HT-29 (cell line): ENCODE measurements around the gene ESR1. TPM values are rescaled to one million over a fixed set of nuclear protein-coding genes. Genes with fewer than 3 reads are reported as not detected.
A peak's percentile ranks its signal among the peaks of the same experiment; 100 is the strongest.

Experiments used
- DNase-seq: peaks from one replicate; pipeline ENCODE4 v3.0.0-alpha.2; 2015; ENCODE audit warnings: low spot score
- total RNA-seq: library from RNA; depleted of rRNA; stranded (reverse); fragments of >200 nt; shearing (Covaris generic); gene quantifications from 2 replicates; pipeline ENCODE4 v1.2.3, GENCODE V29; 2014

Gene ESR1
- total RNA-seq, 1 experiment from 2014 or later = not detected

DNA sequence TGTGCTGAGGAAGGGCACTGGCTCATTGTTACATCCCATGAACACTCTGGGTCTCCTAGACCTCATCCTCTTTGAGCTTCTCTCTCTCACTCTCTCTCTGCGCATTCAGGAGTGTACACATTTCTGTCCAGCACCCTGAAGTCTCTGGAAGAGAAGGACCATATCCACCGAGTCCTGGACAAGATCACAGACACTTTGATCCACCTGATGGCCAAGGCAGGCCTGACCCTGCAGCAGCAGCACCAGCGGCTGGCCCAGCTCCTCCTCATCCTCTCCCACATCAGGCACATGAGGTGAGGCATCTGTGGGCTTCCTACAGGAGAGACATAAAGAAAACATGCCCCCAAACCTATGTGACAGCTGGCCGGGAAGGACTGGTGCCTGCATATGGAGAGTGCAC lies 286.8 kb downstream of the ESR1 start:
- DNase-seq = no peak

DNA sequence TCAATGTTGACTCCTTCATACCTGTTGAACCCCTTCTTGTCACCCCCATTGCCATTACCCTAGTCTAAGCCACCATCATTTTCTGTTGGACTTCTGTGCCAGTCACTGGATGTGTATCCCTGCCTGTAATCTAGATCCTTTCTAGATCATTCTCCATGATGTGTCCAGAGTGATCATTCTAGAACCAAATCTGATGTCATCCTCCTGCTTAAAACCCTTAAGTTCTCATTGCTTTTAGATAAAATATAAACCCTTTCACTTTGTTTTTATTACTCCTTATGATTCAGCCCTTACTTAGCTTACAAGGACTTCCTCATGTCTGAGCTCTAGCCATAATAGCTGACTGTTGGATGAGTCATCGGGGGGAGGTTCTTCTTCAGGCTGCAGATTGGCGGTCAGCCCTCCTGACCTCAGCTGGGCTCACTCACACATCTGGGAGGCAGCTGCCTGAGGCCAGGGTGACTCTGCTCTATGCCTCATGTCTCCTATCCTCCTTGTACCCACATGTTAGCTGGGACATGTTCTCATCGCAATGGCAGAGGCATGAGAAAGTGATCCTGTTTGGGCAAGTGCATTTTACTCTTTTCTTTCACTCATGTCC lies 287.6 kb downstream of the ESR1 start:
- peak; percentile 74 for DNase-seq

DNA sequence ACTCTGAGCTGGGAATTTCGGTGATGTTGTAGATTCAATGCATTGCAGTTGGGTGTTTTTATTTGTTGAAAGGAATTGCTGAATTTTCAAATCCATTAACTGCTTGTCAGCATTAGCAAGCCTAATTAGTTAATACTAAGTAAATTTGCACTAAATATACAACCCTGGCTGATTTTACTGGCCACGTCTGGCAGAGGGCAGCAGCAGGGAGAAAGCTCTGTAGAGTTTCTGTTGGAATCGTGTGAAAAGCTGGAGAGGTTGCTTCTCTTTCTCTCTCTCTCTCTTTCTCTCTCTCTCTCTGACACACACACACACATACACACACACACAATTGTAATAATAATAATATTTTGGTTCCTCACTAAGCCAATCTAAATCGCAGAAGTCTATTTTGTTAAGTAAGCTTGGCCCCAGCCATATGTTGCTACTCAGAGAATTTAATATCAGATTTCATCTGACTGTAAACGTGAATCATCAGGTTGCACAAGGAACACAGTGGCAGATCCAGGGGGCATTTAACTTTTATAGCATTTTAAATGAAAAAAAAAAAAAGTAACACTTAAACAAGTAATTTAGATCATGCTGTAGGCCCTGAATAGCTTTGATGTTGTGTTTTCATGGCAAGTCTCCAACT lies 289.5 kb downstream of the ESR1 start:
- DNase-seq = no peak

DNA sequence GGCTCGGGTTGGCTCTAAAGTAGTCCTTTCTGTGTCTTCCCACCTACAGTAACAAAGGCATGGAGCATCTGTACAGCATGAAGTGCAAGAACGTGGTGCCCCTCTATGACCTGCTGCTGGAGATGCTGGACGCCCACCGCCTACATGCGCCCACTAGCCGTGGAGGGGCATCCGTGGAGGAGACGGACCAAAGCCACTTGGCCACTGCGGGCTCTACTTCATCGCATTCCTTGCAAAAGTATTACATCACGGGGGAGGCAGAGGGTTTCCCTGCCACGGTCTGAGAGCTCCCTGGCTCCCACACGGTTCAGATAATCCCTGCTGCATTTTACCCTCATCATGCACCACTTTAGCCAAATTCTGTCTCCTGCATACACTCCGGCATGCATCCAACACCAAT lies 291.2 kb downstream of the ESR1 start:
- DNase-seq = no peak

DNA sequence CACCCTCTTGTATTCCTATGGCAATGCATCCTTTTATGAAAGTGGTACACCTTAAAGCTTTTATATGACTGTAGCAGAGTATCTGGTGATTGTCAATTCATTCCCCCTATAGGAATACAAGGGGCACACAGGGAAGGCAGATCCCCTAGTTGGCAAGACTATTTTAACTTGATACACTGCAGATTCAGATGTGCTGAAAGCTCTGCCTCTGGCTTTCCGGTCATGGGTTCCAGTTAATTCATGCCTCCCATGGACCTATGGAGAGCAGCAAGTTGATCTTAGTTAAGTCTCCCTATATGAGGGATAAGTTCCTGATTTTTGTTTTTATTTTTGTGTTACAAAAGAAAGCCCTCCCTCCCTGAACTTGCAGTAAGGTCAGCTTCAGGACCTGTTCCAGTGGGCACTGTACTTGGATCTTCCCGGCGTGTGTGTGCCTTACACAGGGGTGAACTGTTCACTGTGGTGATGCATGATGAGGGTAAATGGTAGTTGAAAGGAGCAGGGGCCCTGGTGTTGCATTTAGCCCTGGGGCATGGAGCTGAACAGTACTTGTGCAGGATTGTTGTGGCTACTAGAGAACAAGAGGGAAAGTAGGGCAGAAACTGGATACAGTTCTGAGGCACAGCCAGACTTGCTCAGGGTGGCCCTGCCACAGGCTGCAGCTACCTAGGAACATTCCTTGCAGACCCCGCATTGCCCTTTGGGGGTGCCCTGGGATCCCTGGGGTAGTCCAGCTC lies 292.1 kb downstream of the ESR1 start:
- DNase-seq = no peak

DNA sequence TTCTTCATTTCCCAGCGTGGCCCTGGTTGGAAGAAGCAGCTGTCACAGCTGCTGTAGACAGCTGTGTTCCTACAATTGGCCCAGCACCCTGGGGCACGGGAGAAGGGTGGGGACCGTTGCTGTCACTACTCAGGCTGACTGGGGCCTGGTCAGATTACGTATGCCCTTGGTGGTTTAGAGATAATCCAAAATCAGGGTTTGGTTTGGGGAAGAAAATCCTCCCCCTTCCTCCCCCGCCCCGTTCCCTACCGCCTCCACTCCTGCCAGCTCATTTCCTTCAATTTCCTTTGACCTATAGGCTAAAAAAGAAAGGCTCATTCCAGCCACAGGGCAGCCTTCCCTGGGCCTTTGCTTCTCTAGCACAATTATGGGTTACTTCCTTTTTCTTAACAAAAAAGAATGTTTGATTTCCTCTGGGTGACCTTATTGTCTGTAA lies 292.7 kb downstream of the ESR1 start:
- no peak for DNase-seq

DNA sequence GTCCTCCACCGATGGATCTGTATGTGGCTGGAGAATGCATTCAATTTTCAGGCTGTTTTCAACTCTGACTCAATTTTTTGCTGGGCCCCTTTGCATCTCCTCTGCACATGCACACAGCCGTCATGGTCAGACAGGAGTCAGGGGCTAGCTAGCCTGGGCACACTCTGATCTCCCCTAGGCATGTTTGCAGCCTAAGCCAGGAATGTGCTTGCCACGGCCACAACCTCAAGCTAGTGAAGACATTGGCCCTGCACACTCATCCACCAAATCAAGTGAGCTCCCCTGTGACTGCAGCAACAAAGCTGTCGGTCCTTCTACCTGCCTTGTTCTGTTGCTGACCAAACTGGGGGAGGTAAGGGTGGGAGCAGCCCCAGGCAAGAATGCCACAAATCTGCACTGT lies 300.5 kb downstream of the ESR1 start:
- no peak for DNase-seq

DNA sequence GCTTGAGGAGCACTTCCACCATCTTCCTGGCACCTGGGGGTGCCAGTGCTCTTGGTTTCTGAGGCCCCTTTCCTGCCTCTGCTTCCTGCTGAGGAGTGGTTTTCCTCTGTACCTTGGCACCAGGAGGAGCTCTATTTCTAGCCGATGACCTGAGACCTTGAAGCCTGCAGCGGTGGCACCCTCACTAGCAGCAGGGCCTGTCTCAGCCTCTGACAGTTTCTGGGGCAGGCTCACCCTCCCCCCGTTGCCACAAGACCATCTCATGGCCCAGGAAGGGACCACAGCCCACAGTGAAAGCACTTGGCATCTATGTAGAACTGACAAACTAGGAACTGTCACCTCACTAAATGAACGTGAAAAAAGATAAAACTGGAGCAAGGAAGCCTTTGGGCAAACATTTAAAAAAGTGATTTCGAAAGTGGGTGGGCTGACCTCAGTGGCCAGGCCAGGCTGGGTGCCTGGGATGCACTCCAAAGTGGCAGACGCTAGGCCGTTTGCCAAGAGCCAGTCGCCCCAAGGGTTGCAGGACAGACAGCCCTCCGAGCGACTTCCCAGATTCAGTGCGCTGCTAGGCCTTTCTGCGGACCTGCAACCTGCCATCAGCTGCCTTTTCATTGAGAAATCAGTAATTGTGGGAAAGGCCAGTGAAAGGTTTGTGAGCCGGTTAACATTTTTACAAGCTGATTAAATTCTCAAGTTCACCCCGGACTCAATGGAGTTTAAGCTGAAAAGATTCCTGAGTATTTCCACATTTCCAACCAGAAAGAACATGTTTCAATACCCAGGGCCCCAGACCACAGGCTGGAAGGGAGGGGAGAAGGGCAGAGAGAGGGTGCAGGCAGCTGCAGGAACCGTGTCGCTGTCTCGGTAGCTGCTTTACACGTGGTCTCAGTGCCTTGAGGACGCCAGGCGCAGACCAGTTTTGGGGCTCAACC lies 303.7 kb downstream of the ESR1 start:
- no peak for DNase-seq

DNA sequence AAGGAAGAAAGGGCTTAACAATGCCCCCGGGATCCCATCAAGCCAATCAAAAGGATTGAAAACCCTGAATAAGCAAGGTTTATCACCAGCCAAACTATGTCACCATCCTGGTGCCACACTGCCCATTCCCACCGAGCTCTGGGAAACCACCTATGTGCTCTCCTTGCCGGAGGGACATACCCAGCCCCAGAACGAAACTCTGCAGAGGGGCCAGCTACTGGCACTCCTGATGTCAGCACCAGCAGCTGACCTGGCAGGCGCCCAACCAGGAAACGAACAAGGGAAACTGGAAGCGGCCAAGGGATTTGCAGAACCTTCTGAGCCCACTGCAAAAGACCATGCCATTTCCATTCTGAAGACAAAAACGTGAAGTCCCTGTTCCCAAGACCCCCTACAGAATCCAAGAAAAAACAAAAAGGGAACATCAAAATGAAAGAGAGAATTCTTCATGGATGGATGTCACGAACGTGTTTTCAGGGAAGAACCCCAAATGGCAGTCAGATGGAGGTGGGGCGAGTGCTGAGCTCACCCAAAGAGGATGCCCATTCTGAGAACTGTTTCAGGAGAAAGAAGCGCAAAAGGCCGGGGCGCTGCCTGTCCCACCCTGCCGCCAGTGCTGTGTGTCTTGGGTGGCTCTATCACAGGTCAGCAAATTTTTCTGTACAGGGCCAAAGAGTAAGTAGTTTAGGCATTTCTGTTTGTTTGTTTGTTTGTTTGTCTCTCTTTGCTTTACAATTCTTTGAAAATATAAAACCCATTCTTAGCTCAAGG lies 305.2 kb downstream of the ESR1 start:
- no peak for DNase-seq

DNA sequence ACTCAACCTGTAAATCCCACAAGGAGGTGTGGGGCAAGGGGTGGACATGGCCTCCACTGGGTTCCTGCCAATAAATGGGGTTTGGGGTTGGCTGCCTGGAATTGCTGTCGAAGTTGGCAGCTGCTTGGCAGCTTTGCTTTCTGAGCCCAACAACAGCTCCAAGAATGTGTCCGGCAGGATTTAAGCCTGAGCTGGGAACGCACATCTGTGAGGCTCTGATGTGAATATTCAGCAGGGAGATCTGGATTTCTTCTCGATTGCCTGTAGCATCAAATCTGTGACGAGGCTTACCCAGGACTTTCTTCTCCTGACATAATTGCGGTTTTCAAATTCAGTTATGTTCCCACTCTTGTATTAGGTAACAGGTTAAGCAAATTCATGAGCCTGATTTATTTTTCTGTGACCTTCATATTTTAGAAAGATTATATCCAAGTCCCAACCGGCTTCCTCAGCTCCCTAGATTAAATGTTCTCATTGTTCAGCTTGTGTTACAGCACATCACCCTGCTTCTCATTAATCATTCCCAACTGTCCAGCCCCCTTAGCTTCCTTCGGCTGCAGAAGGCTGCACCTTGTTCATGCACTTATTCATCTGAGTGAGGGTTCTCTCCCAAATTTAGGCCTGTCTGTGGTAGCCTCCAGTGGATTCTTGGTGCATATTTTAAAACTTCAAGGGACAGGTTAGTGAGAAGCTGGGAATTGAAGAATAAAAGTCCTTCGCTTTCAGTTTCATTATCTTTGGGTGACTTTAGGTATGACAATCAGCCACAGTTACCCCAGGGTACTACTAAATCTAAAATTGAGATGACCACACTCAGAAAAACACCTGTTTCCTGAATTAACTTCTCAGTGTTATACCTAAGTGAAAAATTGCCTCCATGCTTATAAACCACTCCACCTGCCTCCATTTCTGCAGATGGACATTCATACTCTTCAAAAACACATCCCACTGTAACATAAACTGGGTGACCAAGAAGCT lies 310.0 kb downstream of the ESR1 start:
- DNase-seq = no peak

DNA sequence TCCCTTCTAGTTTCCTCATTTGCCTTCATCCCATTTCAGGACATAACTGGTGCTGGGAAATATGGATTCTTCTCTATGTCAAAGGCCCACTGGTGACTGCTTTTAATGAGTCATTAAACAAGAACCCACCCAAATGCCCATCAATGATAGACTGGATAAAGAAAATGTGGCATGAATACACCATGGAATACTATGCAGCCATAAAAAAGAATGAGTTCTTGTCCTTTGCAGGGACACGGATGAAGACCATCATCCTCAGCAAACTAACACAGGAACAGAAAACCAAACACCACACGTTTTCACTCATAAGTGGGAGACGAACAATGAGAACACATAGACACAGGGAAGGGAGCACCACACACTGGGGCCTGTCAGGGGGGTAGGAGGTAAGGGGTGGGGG lies 310.7 kb downstream of the ESR1 start:
- DNase-seq = no peak

DNA sequence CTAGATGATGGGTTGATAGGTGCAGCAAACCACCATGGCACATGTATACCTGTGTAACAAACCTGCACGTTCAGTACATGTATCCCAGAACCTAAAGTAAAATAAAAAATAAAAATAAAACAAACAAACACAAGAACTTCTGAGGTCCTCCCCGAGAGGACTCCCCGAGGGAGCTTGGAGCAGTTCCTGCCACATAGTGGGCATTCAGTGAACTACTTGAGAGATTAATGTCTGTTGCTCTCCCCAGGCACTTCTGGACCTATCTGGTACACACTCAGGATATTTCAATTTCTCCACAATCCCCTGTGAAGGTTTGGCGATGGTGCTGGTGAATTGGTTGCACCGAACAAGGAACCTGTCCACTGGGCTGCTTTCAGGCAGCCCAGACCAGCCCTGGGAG lies 311.2 kb downstream of the ESR1 start:
- DNase-seq = no peak

DNA sequence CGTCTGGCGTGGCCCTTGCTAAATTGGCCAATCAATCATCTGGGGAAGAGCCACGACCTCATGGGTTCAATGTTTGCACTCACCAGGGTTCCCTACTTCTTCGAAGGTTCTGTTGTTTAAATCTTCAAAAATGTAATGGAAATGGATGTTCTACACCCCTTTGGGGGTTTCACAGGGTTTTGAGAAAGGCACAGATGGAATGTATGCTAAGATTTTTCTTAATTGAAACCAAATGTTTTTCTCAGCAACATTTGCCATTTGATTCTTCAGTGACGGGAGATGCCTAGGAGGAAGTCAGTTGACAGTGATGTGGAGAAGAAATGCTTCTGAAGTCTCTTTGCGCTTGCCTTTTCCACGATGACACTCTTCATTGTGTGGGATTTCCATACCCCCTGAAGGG lies 312.3 kb downstream of the ESR1 start:
- no peak for DNase-seq

DNA sequence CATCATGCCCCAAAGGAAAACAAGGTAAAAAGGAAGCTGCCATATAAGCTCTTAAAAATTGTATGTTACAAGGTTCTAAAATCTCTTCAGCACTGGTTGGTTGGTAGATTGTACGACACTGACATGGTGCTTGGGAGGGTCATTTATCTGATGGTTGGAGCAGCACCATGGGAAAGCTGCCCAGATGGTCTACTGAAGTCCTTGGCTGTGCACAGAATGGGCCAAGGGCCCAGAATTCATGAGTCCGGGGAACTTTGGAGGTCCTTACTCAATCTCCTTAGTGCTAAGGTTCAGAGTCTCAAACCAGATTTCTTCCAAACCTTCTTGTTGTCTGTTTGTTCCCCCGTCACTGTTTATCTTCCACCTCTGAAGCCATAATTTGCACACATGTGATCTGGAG lies 314.4 kb downstream of the ESR1 start:
- no peak for DNase-seq

DNA sequence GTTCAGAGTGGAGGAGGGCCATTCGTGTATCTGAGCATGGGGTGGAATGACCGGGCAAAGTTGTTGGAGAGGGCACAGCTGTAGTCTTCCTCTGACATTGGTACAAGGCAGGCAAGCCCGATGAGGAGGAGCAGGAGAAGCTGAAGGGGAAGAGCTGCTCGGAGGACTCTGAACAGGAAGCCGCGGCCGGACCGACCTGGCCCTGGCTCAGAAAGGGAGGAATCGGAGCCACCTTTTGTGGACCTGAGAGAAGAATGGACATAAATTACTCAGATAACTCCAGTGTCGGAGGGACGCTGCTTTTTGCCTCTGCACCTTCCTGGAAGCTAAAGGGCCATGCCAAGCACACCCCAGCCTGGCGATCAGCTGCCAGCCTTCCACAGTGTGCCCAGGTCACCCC lies 315.0 kb downstream of the ESR1 start:
- DNase-seq = no peak

DNA sequence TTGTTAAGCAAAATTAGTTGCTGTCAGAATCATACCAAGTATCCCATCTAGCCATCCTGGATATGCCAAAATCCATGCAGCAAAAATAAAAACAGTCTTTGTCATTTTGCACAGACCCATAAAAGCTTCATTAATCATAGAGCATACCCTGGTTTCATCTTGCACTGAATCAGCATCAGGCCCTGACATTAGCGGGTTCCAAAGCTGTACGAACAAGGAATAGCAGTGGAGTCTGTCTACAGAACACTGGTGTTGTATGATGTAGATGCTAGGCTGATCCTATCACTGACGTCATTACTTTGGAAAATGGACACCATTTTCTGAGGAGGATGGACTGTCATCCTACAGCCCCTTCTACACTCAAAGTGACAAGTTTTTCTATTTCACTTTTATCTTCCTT lies 315.6 kb downstream of the ESR1 start:
- no peak for DNase-seq

DNA sequence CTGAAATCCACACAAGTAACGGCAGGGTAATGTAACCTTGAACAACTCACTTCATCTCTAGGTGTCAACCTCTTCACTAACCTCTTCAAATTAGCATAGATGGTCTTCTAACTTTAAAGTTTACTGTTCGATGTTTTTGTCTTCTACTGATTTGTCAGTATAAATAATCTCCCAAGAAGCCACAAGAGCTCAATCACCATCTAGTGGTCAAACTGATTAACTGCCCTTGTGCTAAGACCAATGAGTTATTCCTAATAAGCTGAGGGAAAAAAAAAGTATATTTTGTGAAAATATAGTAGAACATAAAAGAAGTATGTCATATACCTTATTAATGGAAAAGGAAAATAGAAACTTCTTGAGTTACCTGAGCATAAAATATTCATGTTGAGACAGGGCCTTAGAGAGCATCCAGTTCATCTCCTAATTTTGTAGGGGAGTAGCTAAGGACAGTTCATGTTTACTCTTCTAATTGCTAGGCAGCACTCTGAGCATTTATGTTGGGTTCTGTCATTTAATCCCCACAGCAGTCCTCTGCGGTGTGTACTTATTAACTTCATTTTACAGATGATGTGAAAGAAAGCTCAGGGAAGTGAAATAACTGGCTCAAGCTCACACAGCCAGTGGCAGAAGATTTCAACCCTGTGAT lies 317.1 kb downstream of the ESR1 start:
- peak; percentile 56 for DNase-seq

DNA sequence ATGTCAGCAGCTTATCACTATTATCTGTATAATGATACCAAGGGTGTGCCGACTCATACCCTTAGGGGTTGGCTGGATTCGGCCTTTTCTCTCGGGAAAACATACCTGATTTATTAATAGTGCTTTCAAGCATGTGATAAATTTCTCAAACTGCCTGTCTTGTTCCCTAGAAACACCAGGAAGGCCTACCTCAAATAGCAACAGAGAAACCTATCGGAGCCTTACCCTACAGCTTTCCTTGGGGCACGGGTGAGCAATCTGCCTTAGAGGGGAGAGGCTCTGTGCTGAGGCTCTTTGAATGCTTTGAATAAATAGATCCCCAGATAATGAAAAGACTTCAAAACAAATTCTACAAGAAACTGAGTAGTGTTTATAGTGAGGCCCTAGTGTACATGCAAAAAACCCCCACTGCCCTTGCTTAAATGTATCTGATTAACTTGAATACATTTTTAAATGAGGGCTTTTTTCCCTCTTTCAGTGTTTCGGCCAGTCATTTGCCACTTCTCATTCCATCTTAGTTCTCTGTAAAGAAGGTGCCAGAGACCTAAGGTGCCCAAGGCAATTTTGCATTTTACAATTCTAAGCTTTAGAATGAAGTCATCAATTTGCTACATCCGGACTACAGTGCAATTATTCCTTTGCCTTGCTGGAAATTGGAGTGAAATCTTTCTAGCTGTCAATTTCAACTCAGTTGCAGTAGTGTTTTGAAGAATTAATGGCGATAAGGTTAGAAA lies 320.1 kb downstream of the ESR1 start:
- no peak for DNase-seq

DNA sequence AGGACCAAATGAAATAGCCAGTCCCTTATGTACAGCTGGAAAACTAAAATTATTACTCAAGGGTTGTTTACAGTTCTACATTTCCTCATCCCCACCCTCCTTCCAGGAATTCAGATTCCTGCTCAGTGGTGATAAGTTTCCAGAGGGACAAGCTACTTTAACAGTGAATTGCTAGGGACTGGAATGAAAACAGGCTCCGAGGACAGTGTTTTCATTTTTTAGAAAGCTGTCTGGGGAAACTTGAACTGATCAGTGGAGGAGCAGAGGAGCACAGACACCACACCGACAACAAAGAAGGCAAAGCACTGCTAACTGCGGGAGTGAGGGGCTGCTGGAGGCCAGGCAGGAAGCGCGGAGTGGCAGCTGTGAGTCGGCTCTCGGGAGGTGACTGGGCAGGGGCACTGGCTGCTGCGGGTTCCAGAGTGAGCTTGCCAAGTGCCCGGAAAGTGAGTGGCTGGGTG lies 322.2 kb downstream of the ESR1 start:
- DNase-seq = peak; percentile 36
